GM21447 (cell line): ENCODE data around the gene MROH2B.
"Not testable (repeated sequence)": the region's sequence is repeated elsewhere in the genome, so short reads cannot be mapped to it uniquely, and the experiment has no call there.

Experiments
- ATAC-seq: cut with Tn5 transposase; IDR thresholded peaks from one replicate; pipeline ENCODE4 v1.9.1; 2021; ENCODE audit not compliant: unreplicated experiment

Gene MROH2B

GRCh38 chr5:41032973-41033372 is 38.2 kb downstream of the MROH2B start:
- ATAC-seq: no peak

- not testable (repeated sequence) for ATAC-seq
Observed at GRCh38 chr5:41022600-41022999, 48.5 kb downstream of the MROH2B start.

GRCh38 chr5:41012318-41012717 is 58.8 kb downstream of the MROH2B start:
- ATAC-seq: no peak

- ATAC-seq: no peak
Observed at GRCh38 chr5:41010572-41010971, 60.6 kb downstream of the MROH2B start.

- ATAC-seq: no peak
Observed at GRCh38 chr5:41009232-41009631, 61.9 kb downstream of the MROH2B start.

GRCh38 chr5:41004931-41005330 is 66.2 kb downstream of the MROH2B start:
- ATAC-seq: no peak

GRCh38 chr5:41003670-41004376 is 67.3 kb downstream of the MROH2B start:
- no peak for ATAC-seq

- ATAC-seq: no peak
Observed at GRCh38 chr5:40999966-41000365, 71.2 kb downstream of the MROH2B start.

- ATAC-seq: no peak
Observed at GRCh38 chr5:40999142-40999541, 72.0 kb downstream of the MROH2B start.

- ATAC-seq: no peak
Observed at GRCh38 chr5:40995801-40996586, 75.1 kb downstream of the MROH2B start.

- ATAC-seq: no peak
Observed at GRCh38 chr5:40991981-40992559, 79.1 kb downstream of the MROH2B start.

- no peak for ATAC-seq
Observed at GRCh38 chr5:40991168-40991980, 79.8 kb downstream of the MROH2B start.

- no peak for ATAC-seq
Observed at GRCh38 chr5:40988746-40989510, 82.2 kb downstream of the MROH2B start.

GRCh38 chr5:40987349-40987748 is 83.8 kb downstream of the MROH2B start:
- ATAC-seq: no peak

GRCh38 chr5:40986666-40987065 is 84.5 kb downstream of the MROH2B start:
- no peak for ATAC-seq

- ATAC-seq: no peak
Observed at GRCh38 chr5:40985501-40985900, 85.6 kb downstream of the MROH2B start.

- no peak for ATAC-seq
Observed at GRCh38 chr5:40984884-40985283, 86.3 kb downstream of the MROH2B start.

- no peak for ATAC-seq
Observed at GRCh38 chr5:40983781-40984180, 87.4 kb downstream of the MROH2B start.

GRCh38 chr5:40981420-40981819 is 89.7 kb downstream of the MROH2B start:
- no peak for ATAC-seq

GRCh38 chr5:40976836-40977235 is 94.3 kb downstream of the MROH2B start:
- ATAC-seq: no peak
